ENCODE measurements around the gene RECQL5.
"Not testable (repeated sequence)": the region's sequence is repeated elsewhere in the genome, so short reads cannot be mapped to it uniquely, and the experiment has no call there.

DNA sequence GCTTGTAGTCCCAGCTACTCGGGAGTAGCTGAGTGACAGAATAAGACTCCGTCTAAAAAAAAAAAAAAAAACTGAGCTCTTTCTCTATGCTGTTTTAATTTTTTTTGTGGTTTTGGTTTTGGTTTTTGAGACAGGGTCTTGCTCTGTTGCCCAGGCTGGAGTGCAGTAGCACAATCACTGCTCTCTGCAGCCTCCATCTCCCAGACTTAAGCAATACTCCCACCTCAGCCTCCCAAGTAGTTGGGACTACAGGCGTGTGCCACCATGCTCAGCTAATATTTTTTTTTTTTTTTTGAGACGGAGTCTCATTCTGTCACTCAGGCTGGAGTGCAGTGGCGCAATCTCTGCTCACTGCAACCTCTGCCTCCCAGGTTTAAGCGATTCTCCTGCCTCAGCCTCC, 83.8 kb downstream of the RECQL5 start:
- TF ChIP-seq CTCF (conservative IDR thresholded peaks at IDR 0.05); ZFX (IDR thresholded peaks at IDR 0.05): not testable (repeated sequence)

Data from C4-2B (cell line).